ENCODE measurements around the gene ZNF451. TPM values are rescaled to one million over a fixed set of nuclear protein-coding genes. Genes with fewer than 3 reads are reported as not detected.

ZNF451 gene
- total and polyA plus RNA-seq, 4 donors = 9.1 to 133 (median 27.1) TPM

GRCh38 chr6:57205550-57206328 is 115.8 kb downstream of the ZNF451 start:
- Histone ChIP-seq H3K36me3 (ENCODE audit: control insufficient read depth in 4 of 4, insufficient read depth in 4 of 4, low read length in 4 of 4) (peaks cover 0 to 4% (median 1%) of the 10 kb centered on the region in 4 donors), H3K27ac (ENCODE audit: low read depth in 1 of 2, low read length in 1 of 2) (no peak overlapping the region), H3K4me3 (no peak overlapping the region), H3K9ac (ENCODE audit: insufficient read depth in 1 of 2, low read length in 2 of 2) (no peak overlapping the region), H3K4me1 (ENCODE audit: control insufficient read depth in 5 of 5, insufficient read depth in 5 of 5, low read length in 5 of 5) (peaks cover 0 to 9% (median 0%) of the 10 kb centered on the region in 5 donors), H3K9me3 (ENCODE audit: control insufficient read depth in 4 of 4, insufficient read depth in 3 of 4, low read length in 3 of 4) (no peaks in the 10 kb centered on the region), H3K27me3 (ENCODE audit: control insufficient read depth in 3 of 3, insufficient read depth in 3 of 3, low read length in 2 of 3) (no peaks in the 10 kb centered on the region)
- no peak for DNase-seq
- WGBS, 2 donors = 87 to 92% methylated on average over 7 of the region's 7 CpGs
- no peak for TF ChIP-seq CTCF (IDR thresholded peaks at IDR 0.05; ENCODE audit: control extremely low read depth, extremely low read depth)
- no peak for ATAC-seq (ENCODE audit: insufficient read depth, low FRiP score)

- no peaks in the 10 kb centered on the region for H3K9me3 ChIP-seq (ENCODE audit: control insufficient read depth in 4 of 4, insufficient read depth in 3 of 4, low read length in 3 of 4)
- H3K27ac ChIP-seq (ENCODE audit: low read depth in 1 of 2, low read length in 1 of 2) = no peak overlapping the region
- WGBS, 2 donors = 63 to 64% methylated on average over 2 of the region's 2 CpGs
- no peak for ATAC-seq (ENCODE audit: insufficient read depth, low FRiP score)
- DNase-seq = no peak
- H3K9ac ChIP-seq (ENCODE audit: insufficient read depth in 1 of 2, low read length in 2 of 2) = no peak overlapping the region
- H3K4me3 ChIP-seq = no peak overlapping the region
- H3K4me1 ChIP-seq (ENCODE audit: control insufficient read depth in 5 of 5, insufficient read depth in 5 of 5, low read length in 5 of 5) = peaks cover 0 to 9% (median 0%) of the 10 kb centered on the region in 5 donors
- no peak for TF ChIP-seq CTCF (IDR thresholded peaks at IDR 0.05; ENCODE audit: control extremely low read depth, extremely low read depth)
- no peaks in the 10 kb centered on the region for H3K27me3 ChIP-seq (ENCODE audit: control insufficient read depth in 3 of 3, insufficient read depth in 3 of 3, low read length in 2 of 3)
- peaks cover 0 to 4% (median 1%) of the 10 kb centered on the region in 4 donors for H3K36me3 ChIP-seq (ENCODE audit: control insufficient read depth in 4 of 4, insufficient read depth in 4 of 4, low read length in 4 of 4)
Observed at GRCh38 chr6:57207141-57207540, 117.2 kb downstream of the ZNF451 start.

GRCh38 chr6:57207872-57208271 is 117.9 kb downstream of the ZNF451 start:
- Histone ChIP-seq H3K4me1 (ENCODE audit: control insufficient read depth in 5 of 5, insufficient read depth in 5 of 5, low read length in 5 of 5) (peaks cover 0 to 9% (median 0%) of the 10 kb centered on the region in 5 donors), H3K27ac (ENCODE audit: low read depth in 1 of 2, low read length in 1 of 2) (no peak overlapping the region), H3K4me3 (no peak overlapping the region), H3K9me3 (ENCODE audit: control insufficient read depth in 4 of 4, insufficient read depth in 3 of 4, low read length in 3 of 4) (no peaks in the 10 kb centered on the region), H3K9ac (ENCODE audit: insufficient read depth in 1 of 2, low read length in 2 of 2) (no peak overlapping the region), H3K27me3 (ENCODE audit: control insufficient read depth in 3 of 3, insufficient read depth in 3 of 3, low read length in 2 of 3) (no peaks in the 10 kb centered on the region), H3K36me3 (ENCODE audit: control insufficient read depth in 4 of 4, insufficient read depth in 4 of 4, low read length in 4 of 4) (peaks cover 0 to 4% (median 1%) of the 10 kb centered on the region in 4 donors)
- WGBS, 2 donors = 87 to 94% methylated on average over 4 of the region's 4 CpGs
- DNase-seq = peak in 2 of 3 donors; percentile 62 to 77
- TF ChIP-seq CTCF (IDR thresholded peaks at IDR 0.05; ENCODE audit: control extremely low read depth, extremely low read depth) = no peak
- no peak for ATAC-seq (ENCODE audit: insufficient read depth, low FRiP score)

All from lung (tissue), 12 donors.